ENCODE results near the gene SP3. TPM values are rescaled to one million over a fixed set of nuclear protein-coding genes. Genes with fewer than 3 reads are reported as not detected.
A peak's percentile ranks its signal among the peaks of the same experiment; 100 is the strongest.

SP3 gene
- polyA plus RNA-seq, 1 experiment, result 71.8 TPM

- Histone ChIP-seq H3K27me3 (ENCODE audit: control insufficient read depth, insufficient read depth, low read length) (peaks cover 2% of the 10 kb centered on the region), H3K4me3 (ENCODE audit: low read depth, low read length) (no peak overlapping the region), H3K9me3 (ENCODE audit: control insufficient read depth, insufficient read depth, low read length) (no peaks in the 10 kb centered on the region), H3K27ac (ENCODE audit: low read depth, low read length) (peak overlapping the region; percentile 34)
- ChIA-PET CTCF (no interaction called here), POLR2A (interaction anchor here (1.4 to 1.5 kb wide), 3 partner anchors 14 to 28 kb away, joined by 4 to 8 read pairs (median 5); no protein-coding TSS in a partner anchor)
- DNase-seq (ENCODE audit: low read depth, low spot score), result no peak
- no peak for TF ChIP-seq CTCF (IDR thresholded peaks at IDR 0.05; ENCODE audit: low read depth, low read length)
These were observed 26.8 kb upstream of the SP3 start for GRCh38 chr2:173991856-173992588.

DNA sequence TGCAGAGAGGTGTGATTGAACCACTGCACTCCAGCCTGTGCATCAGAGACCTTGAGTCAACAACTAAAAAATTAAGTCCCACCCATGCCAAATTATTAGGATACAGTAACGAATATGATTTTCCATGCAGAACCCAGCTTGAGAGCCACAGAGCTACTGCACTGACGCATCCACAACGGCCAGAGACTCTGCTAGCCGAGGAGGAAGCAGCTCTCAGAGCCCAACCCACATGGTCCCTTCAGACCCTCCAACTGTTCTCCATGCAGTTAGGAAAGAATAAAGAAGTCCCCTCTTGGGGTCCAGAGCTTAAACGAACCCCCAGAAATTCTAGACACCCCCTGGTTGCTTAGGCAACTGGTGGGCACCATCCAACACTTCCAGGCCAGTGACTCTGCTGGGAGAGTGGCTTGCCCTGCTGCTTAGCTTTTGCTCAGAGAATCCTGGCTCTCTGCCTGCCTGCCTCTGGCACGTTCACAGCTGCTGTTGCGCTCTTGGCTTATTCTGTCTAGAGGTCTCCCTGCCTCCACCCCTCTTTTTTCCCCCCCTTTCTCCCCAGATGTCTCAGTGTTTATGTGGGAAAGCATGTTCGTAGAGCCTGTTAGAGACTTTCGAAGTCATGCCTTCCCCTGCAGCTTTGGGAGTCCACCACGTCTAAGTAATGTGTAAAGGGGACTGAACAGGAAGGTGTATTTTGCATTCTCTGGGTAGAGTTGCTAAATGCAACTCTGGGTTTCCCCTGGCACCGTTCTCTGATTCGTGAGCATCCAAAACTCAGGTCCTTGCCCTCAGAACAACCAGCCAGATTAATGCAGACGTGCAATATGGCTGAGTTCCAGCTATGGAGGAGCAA, 26.0 kb upstream of the SP3 start:
- Histone ChIP-seq H3K9me3 (ENCODE audit: control insufficient read depth, insufficient read depth, low read length) (no peaks in the 10 kb centered on the region), H3K4me3 (ENCODE audit: low read depth, low read length) (no peak overlapping the region), H3K27ac (ENCODE audit: low read depth, low read length) (peak overlapping the region; percentile 34), H3K27me3 (ENCODE audit: control insufficient read depth, insufficient read depth, low read length) (peaks cover 2% of the 10 kb centered on the region)
- TF ChIP-seq CTCF (IDR thresholded peaks at IDR 0.05; ENCODE audit: low read depth, low read length), result no peak
- ChIA-PET POLR2A (interaction anchor here (0.7 to 1.5 kb wide), 5 partner anchors 14 to 27 kb away, joined by 3 to 8 read pairs (median 4); no protein-coding TSS in a partner anchor), CTCF (no interaction called here)
- DNase-seq (ENCODE audit: low read depth, low spot score), result peak; percentile 74

DNA sequence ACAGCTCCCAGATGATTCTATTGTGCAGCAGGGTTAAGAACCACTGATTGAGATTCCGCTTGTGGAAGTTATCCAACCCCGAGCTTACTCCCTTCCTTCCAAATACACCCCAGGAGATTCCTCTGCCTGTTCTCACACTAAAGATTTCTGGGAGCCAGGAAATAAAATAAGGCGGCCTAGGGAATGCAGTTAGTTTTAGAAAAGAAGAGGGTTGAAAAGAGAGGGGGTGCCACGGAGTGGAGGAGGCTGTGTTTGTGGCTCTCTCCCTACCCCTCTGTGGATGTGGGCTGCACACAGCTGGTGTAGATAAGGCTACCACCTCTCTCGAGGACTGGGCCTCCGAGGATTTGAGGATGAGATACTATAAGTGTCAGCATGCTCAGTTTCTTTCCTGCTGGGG, 25.1 kb upstream of the SP3 start:
- no peak overlapping the region for H3K4me3 ChIP-seq (ENCODE audit: low read depth, low read length)
- ChIA-PET POLR2A (interaction anchor here (1.0 to 1.5 kb wide), 3 partner anchors 20 to 26 kb away, joined by 3 to 8 read pairs (median 5); no protein-coding TSS in a partner anchor), CTCF (no interaction called here)
- no peak overlapping the region for H3K27ac ChIP-seq (ENCODE audit: low read depth, low read length)
- TF ChIP-seq CTCF (IDR thresholded peaks at IDR 0.05; ENCODE audit: low read depth, low read length), result no peak
- no peaks in the 10 kb centered on the region for H3K9me3 ChIP-seq (ENCODE audit: control insufficient read depth, insufficient read depth, low read length)
- peaks cover 2% of the 10 kb centered on the region for H3K27me3 ChIP-seq (ENCODE audit: control insufficient read depth, insufficient read depth, low read length)
- DNase-seq (ENCODE audit: low read depth, low spot score), result no peak

DNA sequence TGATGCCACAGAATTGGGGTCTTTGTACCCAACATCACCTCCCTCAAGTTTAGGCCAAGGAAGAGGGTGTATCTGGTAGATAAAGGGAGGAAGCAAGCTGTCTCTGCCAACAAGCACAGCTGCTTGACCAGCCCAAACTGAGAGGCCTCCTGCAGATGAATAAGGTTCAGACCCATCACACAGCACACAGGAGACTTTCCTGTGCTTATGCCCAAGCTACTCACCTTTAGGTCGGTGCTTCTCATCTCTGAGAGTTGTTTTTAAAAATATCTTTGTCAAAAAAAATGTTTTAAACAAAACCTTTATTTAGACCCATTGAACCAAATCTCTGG, 24.7 kb upstream of the SP3 start:
- H3K27me3 ChIP-seq (ENCODE audit: control insufficient read depth, insufficient read depth, low read length), result peaks cover 2% of the 10 kb centered on the region
- CTCF ChIA-PET, result no interaction called here
- no peak overlapping the region for H3K4me3 ChIP-seq (ENCODE audit: low read depth, low read length)
- no peak overlapping the region for H3K27ac ChIP-seq (ENCODE audit: low read depth, low read length)
- no peak for DNase-seq (ENCODE audit: low read depth, low spot score)
- POLR2A ChIA-PET, result no interaction called here
- TF ChIP-seq CTCF (IDR thresholded peaks at IDR 0.05; ENCODE audit: low read depth, low read length), result no peak
- no peaks in the 10 kb centered on the region for H3K9me3 ChIP-seq (ENCODE audit: control insufficient read depth, insufficient read depth, low read length)
